Skin epidermis (tissue), 12 donors: ENCODE data around the gene ACTG2.
"Not testable (repeated sequence)": the region's sequence is repeated elsewhere in the genome, so short reads cannot be mapped to it uniquely, and the experiment has no call there.

ENCODE experiments used
- H3K27ac ChIP-seq, 21 experiments: fragments of 200-600 bp; sonication (generic) in 11 of 21; one replicate each; pipeline ENCODE4 v1.5.0; 2020; ENCODE audit warnings: mild to moderate bottlenecking in 3 of 21, inconsistent platforms in 2 of 21, moderate library complexity in 2 of 21
- H3K4me3 ChIP-seq, 7 experiments: fragments of 200-600 bp; sonication (generic) in 2 of 7; one replicate each; pipeline ENCODE4 v1.5.0; 2020; ENCODE audit warnings: inconsistent platforms in 2 of 7, mild to moderate bottlenecking in 2 of 7, moderate library complexity in 1 of 7

The ACTG2 gene

GRCh38 chr2:73890301-73891092 is 2.3 kb upstream of the ACTG2 start:
- H3K4me3 ChIP-seq: no peak overlapping the region
- H3K27ac ChIP-seq: peak overlapping the region in 1 of 21 experiments; percentile 8

- H3K4me3 ChIP-seq: no peak overlapping the region
- peak overlapping the region in 1 of 21 experiments; percentile 8 for H3K27ac ChIP-seq
These were observed 1.4 kb upstream of the ACTG2 start for GRCh38 chr2:73891276-73891901.

- no peak overlapping the region for H3K4me3 ChIP-seq
- H3K27ac ChIP-seq: no peak overlapping the region
These were observed 1.1 kb downstream of the ACTG2 start for GRCh38 chr2:73893764-73894474.

- H3K27ac ChIP-seq: no peak overlapping the region
- H3K4me3 ChIP-seq: no peak overlapping the region
These were observed 1.7 kb downstream of the ACTG2 start for GRCh38 chr2:73894475-73894850.

- no peak overlapping the region for H3K27ac ChIP-seq
- no peak overlapping the region for H3K4me3 ChIP-seq
These were observed 2.1 kb downstream of the ACTG2 start for GRCh38 chr2:73894877-73895276.

- Histone ChIP-seq H3K27ac (no peak overlapping the region), H3K4me3 (no peak overlapping the region)
These were observed 2.7 kb downstream of the ACTG2 start for GRCh38 chr2:73895473-73895872.

- H3K27ac ChIP-seq: peak overlapping the region in 10 of 21 experiments; percentile 8 to 72 (median 52)
- H3K4me3 ChIP-seq: no peak overlapping the region
These were observed 3.8 kb downstream of the ACTG2 start for GRCh38 chr2:73896362-73897239.

- peak overlapping the region in 9 of 21 experiments; percentile 13 to 72 (median 52) for H3K27ac ChIP-seq
These were observed 4.4 kb downstream of the ACTG2 start for GRCh38 chr2:73897240-73897583.

GRCh38 chr2:73897934-73898333 is 5.1 kb downstream of the ACTG2 start:
- peak overlapping the region in 1 of 21 experiments; percentile 59 for H3K27ac ChIP-seq
- no peak overlapping the region for H3K4me3 ChIP-seq

More at GRCh38 chr2:73897240-73897583, 4.4 kb downstream of the ACTG2 start:
- H3K4me3 ChIP-seq: no peak overlapping the region

- Histone ChIP-seq H3K4me3 (no peak overlapping the region), H3K27ac (no peak overlapping the region)
These were observed 7.1 kb downstream of the ACTG2 start for GRCh38 chr2:73899801-73900336.

GRCh38 chr2:73901143-73901542 is 8.3 kb downstream of the ACTG2 start:
- H3K4me3 ChIP-seq: no peak overlapping the region

GRCh38 chr2:73902284-73902683 is 9.5 kb downstream of the ACTG2 start:
- H3K4me3 ChIP-seq: no peak overlapping the region
- no peak overlapping the region for H3K27ac ChIP-seq

More at GRCh38 chr2:73901143-73901542, 8.3 kb downstream of the ACTG2 start:
- H3K27ac ChIP-seq: no peak overlapping the region

GRCh38 chr2:73903313-73903712 is 10.5 kb downstream of the ACTG2 start:
- Histone ChIP-seq H3K27ac (no peak overlapping the region), H3K4me3 (no peak overlapping the region)

GRCh38 chr2:73903949-73904613 is 11.3 kb downstream of the ACTG2 start:
- not testable (repeated sequence) for H3K4me3 ChIP-seq, H3K27ac ChIP-seq

- Histone ChIP-seq H3K27ac (no peak overlapping the region), H3K4me3 (no peak overlapping the region)
These were observed 12.1 kb downstream of the ACTG2 start for GRCh38 chr2:73904952-73905351.

GRCh38 chr2:73906847-73907505 is 14.2 kb downstream of the ACTG2 start:
- Histone ChIP-seq H3K27ac (no peak overlapping the region), H3K4me3 (no peak overlapping the region)

- Histone ChIP-seq H3K4me3 (no peak overlapping the region), H3K27ac (no peak overlapping the region)
These were observed 15.1 kb downstream of the ACTG2 start for GRCh38 chr2:73907840-73908452.
